VCaP (cell line): Measurements from ENCODE around the gene NUDT21.

Experiments
- H3K27ac ChIP-seq: fragments of 450-650 bp; 2 replicates; pipeline ENCODE4 v1.5.1; 2017
- TF ChIP-seq, protein P1 (sequence below): fragments of 450-650 bp; conservative IDR thresholded peaks from 2 replicates; pipeline ENCODE4 v1.5.1; 2017; ENCODE audit warnings: mild to moderate bottlenecking, moderate library complexity

Gene NUDT21

DNA sequence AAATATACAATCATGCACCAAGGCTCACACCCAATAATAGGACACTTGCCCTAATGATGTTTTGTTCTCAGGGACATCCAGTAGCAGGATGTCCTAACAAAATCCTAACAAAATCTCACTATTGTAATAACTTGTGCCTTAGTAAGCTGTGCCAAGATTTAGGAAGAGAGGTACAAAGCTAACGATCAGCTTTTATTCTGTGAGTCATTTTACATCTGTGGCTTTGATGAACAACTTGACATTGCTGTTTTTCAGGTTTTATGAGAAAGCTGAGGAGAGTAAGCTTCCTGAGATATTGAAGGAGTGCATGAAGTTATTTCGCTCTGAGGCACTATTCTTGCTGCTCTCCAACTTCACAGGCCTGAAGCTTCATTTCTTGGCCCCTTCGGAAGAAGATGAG lies 19.1 kb upstream of the NUDT21 start:
- peak overlapping the region; percentile 41 for H3K27ac ChIP-seq
- TF ChIP-seq, protein P1, sequence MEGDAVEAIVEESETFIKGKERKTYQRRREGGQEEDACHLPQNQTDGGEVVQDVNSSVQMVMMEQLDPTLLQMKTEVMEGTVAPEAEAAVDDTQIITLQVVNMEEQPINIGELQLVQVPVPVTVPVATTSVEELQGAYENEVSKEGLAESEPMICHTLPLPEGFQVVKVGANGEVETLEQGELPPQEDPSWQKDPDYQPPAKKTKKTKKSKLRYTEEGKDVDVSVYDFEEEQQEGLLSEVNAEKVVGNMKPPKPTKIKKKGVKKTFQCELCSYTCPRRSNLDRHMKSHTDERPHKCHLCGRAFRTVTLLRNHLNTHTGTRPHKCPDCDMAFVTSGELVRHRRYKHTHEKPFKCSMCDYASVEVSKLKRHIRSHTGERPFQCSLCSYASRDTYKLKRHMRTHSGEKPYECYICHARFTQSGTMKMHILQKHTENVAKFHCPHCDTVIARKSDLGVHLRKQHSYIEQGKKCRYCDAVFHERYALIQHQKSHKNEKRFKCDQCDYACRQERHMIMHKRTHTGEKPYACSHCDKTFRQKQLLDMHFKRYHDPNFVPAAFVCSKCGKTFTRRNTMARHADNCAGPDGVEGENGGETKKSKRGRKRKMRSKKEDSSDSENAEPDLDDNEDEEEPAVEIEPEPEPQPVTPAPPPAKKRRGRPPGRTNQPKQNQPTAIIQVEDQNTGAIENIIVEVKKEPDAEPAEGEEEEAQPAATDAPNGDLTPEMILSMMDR: no peak

DNA sequence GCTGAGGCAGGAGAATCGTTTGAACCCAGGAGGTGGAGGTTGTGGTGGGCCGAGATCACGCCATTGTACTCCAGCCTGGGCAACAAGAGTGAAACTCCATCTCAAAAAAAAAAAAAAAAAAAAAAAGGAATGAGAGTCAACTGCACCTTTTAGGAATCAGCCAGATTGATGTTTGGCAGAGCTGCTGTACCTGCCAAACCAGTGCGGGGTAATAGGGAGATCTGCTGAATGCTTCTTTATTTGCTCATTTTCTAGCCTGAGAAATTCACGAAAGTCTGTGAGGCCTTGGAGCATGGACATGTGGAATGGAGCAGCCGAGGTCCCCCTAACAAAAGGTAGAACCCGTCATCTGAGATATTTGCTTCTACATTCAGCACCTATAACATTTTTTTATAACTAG lies 18.6 kb upstream of the NUDT21 start:
- peak overlapping the region; percentile 41 for H3K27ac ChIP-seq
- TF ChIP-seq, protein P1: no peak

DNA sequence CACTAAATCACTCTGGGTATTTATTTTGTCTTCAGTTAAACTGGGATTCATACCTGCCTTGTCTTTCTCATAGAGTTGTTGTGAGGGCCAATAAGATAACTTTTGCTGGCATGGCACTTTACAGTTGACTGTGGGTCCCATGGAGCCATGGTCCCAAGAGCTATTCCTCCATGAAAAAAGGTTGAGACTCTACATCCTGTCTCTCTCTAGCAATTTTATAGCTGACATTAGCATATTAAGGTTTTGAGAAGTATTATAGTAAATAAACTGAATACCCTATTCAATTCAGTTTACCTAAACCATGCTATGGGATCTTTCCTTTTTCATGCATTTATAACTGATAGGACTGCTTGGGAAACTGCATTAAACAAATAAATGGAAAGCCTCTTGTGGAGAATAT lies 17.7 kb upstream of the NUDT21 start:
- H3K27ac ChIP-seq: peak overlapping the region; percentile 41; the same call in 1 of the 2 replicates
- TF ChIP-seq, protein P1: no peak

DNA sequence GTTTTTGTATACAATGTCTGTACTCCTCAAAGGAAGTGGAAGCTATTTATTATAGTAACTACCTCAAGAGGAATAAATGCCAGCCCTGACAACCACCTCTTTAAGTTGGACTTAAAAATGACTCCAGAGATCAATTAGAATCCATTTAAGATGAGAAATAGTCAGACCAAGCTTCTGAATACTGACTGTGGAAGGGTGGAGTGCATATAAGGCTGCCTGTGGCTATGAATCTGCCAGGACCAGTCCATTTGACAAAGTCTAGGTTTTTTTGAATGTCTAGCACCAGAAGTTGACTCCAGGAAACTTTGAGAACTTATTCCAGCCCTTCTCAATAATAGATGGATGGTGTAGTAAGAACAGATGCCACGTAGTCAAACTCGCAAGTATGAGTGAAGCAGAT lies 15.2 kb upstream of the NUDT21 start:
- TF ChIP-seq, protein P1: no peak
- H3K27ac ChIP-seq: no peak overlapping the region

DNA sequence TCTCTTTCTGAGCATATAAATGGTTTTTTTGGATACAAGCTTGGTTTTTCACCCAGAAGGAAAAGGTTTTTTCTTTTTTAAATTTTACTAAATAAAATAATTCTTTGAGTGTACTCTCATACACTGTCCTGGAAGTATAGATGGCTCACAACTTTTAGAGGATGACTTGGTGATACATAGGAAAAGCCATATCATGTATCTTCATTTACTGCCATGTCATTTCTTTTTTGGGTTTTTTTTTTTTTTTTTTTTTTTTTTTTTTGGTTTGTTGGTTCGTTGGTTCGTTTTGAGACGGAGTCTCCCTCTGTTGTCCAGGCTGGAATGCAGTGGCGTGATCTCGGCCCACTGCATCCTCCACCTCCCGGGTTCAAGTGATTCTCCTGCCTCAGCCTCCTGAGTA lies 12.0 kb upstream of the NUDT21 start:
- TF ChIP-seq, protein P1: no peak
- peak overlapping the region; percentile 65 for H3K27ac ChIP-seq

DNA sequence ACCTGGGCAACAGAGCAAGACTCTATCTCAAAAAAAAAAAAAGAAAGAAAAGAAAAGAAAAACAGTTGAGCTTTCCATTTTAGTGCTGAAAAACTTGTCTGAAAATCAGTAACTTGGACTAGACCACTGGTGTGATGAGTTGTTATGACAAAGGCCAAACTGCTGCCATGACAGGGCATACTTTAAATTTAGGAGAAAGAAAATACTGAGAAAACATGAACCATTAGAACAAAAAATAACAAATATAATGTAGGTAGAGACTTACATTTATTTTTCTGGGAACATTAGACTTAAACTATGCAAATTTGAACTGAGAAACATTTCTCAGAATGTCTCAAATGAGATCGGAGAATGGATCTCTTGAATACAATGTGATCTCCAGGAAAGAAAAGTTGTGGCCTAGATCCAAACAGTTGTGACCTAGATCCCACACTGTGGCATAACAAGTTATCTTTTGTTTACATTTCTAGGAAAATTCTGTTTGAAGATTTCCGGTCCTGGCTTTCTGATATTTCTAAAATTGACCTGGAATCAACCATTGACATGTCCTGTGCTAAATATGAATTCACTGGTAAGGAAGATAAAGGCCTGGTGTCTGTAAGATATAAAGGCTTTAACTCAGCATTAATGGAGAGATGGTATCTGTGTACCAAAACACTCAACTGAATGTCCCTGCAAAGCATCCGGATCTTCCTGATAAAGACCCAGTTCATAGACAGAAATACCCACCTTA lies 11.1 kb upstream of the NUDT21 start:
- H3K27ac ChIP-seq: peak overlapping the region; percentile 65
- TF ChIP-seq, protein P1: no peak

DNA sequence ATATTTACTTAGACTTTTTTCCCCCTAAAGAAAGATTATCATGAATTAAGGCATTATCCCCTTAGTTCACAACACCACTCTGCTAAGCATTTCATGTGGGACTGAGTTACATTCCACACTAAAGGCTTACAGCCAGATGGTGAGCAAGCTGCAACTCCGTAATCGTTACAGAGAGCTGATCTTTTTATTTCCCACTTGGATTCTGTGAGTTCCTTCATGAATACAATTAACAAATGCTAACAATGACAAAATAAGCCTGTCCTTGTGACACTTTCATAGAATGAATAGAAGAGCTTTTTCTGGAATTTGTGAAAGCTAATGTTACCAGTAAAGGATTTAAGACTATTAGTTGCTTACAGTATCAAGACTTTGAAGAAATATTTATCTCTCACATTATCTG lies 9.0 kb upstream of the NUDT21 start:
- TF ChIP-seq, protein P1: no peak
- no peak overlapping the region for H3K27ac ChIP-seq
